Panc1 (cell line): ENCODE measurements around the gene KCP. TPM values are rescaled to one million over a fixed set of nuclear protein-coding genes. Genes with fewer than 3 reads are reported as not detected.

Source experiments
- ATAC-seq: fragments of 200-7000 bp; cut with Tn5 transposase; 2 replicates; pipeline ENCODE4 v1.9.1; 2020; ENCODE audit warnings: mild to moderate bottlenecking, moderate library complexity
- BruUV-seq: library from RNA; stranded (reverse); fragments of 400-500 nt; replicated peaks from 2 replicates; lab custom pipeline; 2021; lab: Mats Ljungman, UMichigan
- CTCF ChIA-PET: fragments of 300-600 bp; sonication (Branson Sonifier 250); formaldehyde crosslinking; loops from one replicate; lab custom pipeline; 2022; ENCODE audit warnings: antibody characterized with exemption; lab: Charles Lee
- POLR2A ChIA-PET: fragments of 300-600 bp; sonication (Branson Sonifier 250); formaldehyde crosslinking; loops from one replicate; lab custom pipeline; 2022; ENCODE audit warnings: antibody characterized with exemption; lab: Charles Lee
- DNase-seq: peaks from one replicate; pipeline ENCODE4 v3.0.0-alpha.2; 2010; ENCODE audit warnings: low read depth, low spot score
- H3K27ac ChIP-seq: 2 replicates; pipeline ENCODE4 v1.5.1; 2011; ENCODE audit warnings: mild to moderate bottlenecking, low read length, inconsistent platforms
- H3K27me3 ChIP-seq: fragments of 200-500 bp; sonication (Bioruptor generic); 2 replicates; pipeline ENCODE4 v1.6.0; 2014; ENCODE audit warnings: low read length, inconsistent platforms; ENCODE audit not compliant: control insufficient read depth, insufficient read depth
- H3K36me3 ChIP-seq: fragments of 200-500 bp; sonication (Bioruptor generic); 2 replicates; pipeline ENCODE4 v1.5.1; 2014; ENCODE audit warnings: inconsistent platforms, mild to moderate bottlenecking, low read length, moderate library complexity; ENCODE audit not compliant: control insufficient read depth, insufficient read depth
- H3K4me1 ChIP-seq: 2 replicates; pipeline ENCODE4 v1.5.1; 2011; ENCODE audit warnings: inconsistent platforms, mild to moderate bottlenecking, low read length, moderate library complexity; ENCODE audit not compliant: control insufficient read depth, insufficient read depth
- H3K4me3 ChIP-seq, 2 experiments: 2 replicates each; pipeline ENCODE4 v1.5.1; 2011 to 2012; ENCODE audit warnings: low read depth in 2 of 2, low read length in 2 of 2, mild to moderate bottlenecking in 2 of 2, inconsistent platforms in 1 of 2, moderate library complexity in 1 of 2
- H3K9me3 ChIP-seq: fragments of 200-500 bp; sonication (Bioruptor generic); 2 replicates; pipeline ENCODE4 v1.5.1; 2014; ENCODE audit warnings: low read depth, mild to moderate bottlenecking, inconsistent platforms, low read length, moderate library complexity; ENCODE audit not compliant: control insufficient read depth, insufficient read depth
- CTCF ChIP-seq: fragments of 450-650 bp; IDR thresholded peaks from 2 replicates; pipeline ENCODE4 v1.5.1; 2017; ENCODE audit warnings: mild to moderate bottlenecking
- POLR2AphosphoS5 ChIP-seq: IDR thresholded peaks from 2 replicates; pipeline ENCODE4 v1.6.1; 2012; ENCODE audit warnings: mild to moderate bottlenecking, low read depth, low read length, moderate library complexity
- REST ChIP-seq, 2 experiments: IDR thresholded peaks; 2 replicates each; pipeline ENCODE4 v1.6.1; 2011 to 2012; ENCODE audit warnings: low read depth in 2 of 2, control low read depth in 1 of 2, low read length in 1 of 2, mild to moderate bottlenecking in 1 of 2, moderate library complexity in 1 of 2; ENCODE audit not compliant: insufficient read depth in 1 of 2
- SIN3A ChIP-seq: IDR thresholded peaks from 2 replicates; pipeline ENCODE4 v1.6.1; 2012; ENCODE audit warnings: low read depth, mild to moderate bottlenecking, low read length, moderate library complexity, borderline replicate concordance; ENCODE audit not compliant: insufficient read depth
- TCF7L2 ChIP-seq: IDR thresholded peaks from 2 replicates; pipeline ENCODE4 v1.6.1; 2011; ENCODE audit warnings: mild to moderate bottlenecking, low read depth, low read length, inconsistent platforms
- in situ Hi-C: cut with HindIII; loops from 2 replicates; pipeline ENCODE4 v1.10.0; 2016; ENCODE audit warnings: low sequenced_read_pairs, low pct_unique_long_range_greater_than_20kb
- intact Hi-C: fragments of 100-400 bp; cut with micrococcal nuclease; formaldehyde crosslinking; loops from one replicate; pipeline ENCODE4 v1.10.0; 2022; ENCODE audit not compliant: unreplicated experiment
- total RNA-seq: library from RNA; stranded (reverse); gene quantifications from one replicate; pipeline ENCODE4 v1.2.1, GENCODE V29; 2021; ENCODE audit not compliant: unreplicated experiment

The KCP gene
- total RNA-seq, 1 experiment from 2014 or later: 0.13 TPM

GRCh38 chr7:128869944-128870285, 40.6 kb downstream of the KCP start:
- no peaks in the 10 kb centered on the region for H3K9me3 ChIP-seq
- ATAC-seq (peak; percentile 10; the same call in 1 of the 2 replicates), DNase-seq (no peak)
- ChIA-PET POLR2A (no interaction called here), CTCF (interaction anchor here (0.6 kb wide), 1 partner anchor 38 kb away, joined by 7 read pairs; no protein-coding TSS in a partner anchor)
- no TSS peak for BruUV-seq
- intact Hi-C loops (loop anchor here (5.0 kb wide), 1 partner anchor 73 kb away; no protein-coding TSS in a partner anchor), in situ Hi-C loops (no loop called here)
- peak overlapping the region; percentile 45 to 53 for H3K4me3 ChIP-seq
- 0 out of 2 replicates have a peak, but pooled peaks cover 3% of the 10 kb centered on the region for H3K4me1 ChIP-seq
- H3K27me3 ChIP-seq: no peaks in the 10 kb centered on the region; the same call in 1 of the 2 replicates
- no peak for TF ChIP-seq REST (IDR thresholded peaks at IDR 0.05; ENCODE audit: insufficient read depth in 1 of 2, low read depth in 2 of 2, low read length in 1 of 2)
- no peak for TF ChIP-seq SIN3A
- peak; percentile 60; the same call in 1 of the 2 replicates for TF ChIP-seq TCF7L2
- TF ChIP-seq CTCF: no peak; the same call in 1 of the 2 replicates
- no peak overlapping the region for H3K27ac ChIP-seq
- no peaks in the 10 kb centered on the region for H3K36me3 ChIP-seq

GRCh38 chr7:128869138-128869943, 41.2 kb downstream of the KCP start:
- Histone ChIP-seq H3K4me3 (peak overlapping the region; percentile 45 to 53), H3K27ac (no peak overlapping the region), H3K4me1 (0 out of 2 replicates have a peak, but pooled peaks cover 3% of the 10 kb centered on the region), H3K36me3 (no peaks in the 10 kb centered on the region), H3K27me3 (no peaks in the 10 kb centered on the region; the same call in 1 of the 2 replicates), H3K9me3 (no peaks in the 10 kb centered on the region)
- no peak for DNase-seq
- TF ChIP-seq REST (IDR thresholded peaks at IDR 0.05; ENCODE audit: insufficient read depth in 1 of 2, low read depth in 2 of 2, low read length in 1 of 2): no peak
- no peak for TF ChIP-seq POLR2AphosphoS5
- TF ChIP-seq CTCF: peak; percentile 52
- TF ChIP-seq TCF7L2: peak; percentile 66
- TF ChIP-seq SIN3A: no peak
- in situ Hi-C loops (no loop called here), intact Hi-C loops (loop anchor here (5.0 kb wide), 1 partner anchor 72 kb away; no protein-coding TSS in a partner anchor)
- ATAC-seq: peak; percentile 82
- BruUV-seq: no TSS peak
- ChIA-PET POLR2A (interaction anchor here (0.7 kb wide), 1 partner anchor 147 kb away, joined by 3 read pairs; no protein-coding TSS in a partner anchor), CTCF (no interaction called here)
